Measurements from ENCODE around the gene VSIR. TPM values are rescaled to one million over a fixed set of nuclear protein-coding genes. Genes with fewer than 3 reads are reported as not detected.
A peak's percentile ranks its signal among the peaks of the same experiment; 100 is the strongest.

The VSIR gene
- total and polyA plus RNA-seq, 11 donors, result 32.6 to 181 (median 83.2) TPM

GRCh38 chr10:71771821-71772617, 1.3 kb downstream of the VSIR start:
- H3K4me1 ChIP-seq, result peaks cover 14 to 96% (median 72%) of the 10 kb centered on the region in 12 donors
- WGBS, 4 donors, result 0 to 8% (median 4%) methylated on average over 2 of the region's 2 CpGs
- intact Hi-C loops (cut with DNase I), result loop anchor here (2.0 to 10.0 kb wide), 7 partner anchors 23 to 113 kb away; no protein-coding TSS in a partner anchor

GRCh38 chr10:71771204-71771603, 2.1 kb downstream of the VSIR start:
- peak; percentile 2 to 23 (median 10) for ATAC-seq

More at GRCh38 chr10:71771821-71772617, 1.3 kb downstream of the VSIR start:
- Histone ChIP-seq H3K4me3 (peak overlapping the region; percentile 70 to 96 (median 85)), H3K27me3 (no peaks in the 10 kb centered on the region), H3K9me3 (no peaks in the 10 kb centered on the region), H3K36me3 (peaks cover 0 to 15% (median 0%) of the 10 kb centered on the region in 9 donors), H3K27ac (peak overlapping the region; percentile 82 to 98 (median 97))
- ATAC-seq (peak; percentile 50 to 78 (median 73)), DNase-seq (peak; percentile 82 to 92 (median 84))
- TF ChIP-seq POLR2A (IDR thresholded peaks at IDR 0.05) (peak in 1 of 2 donors; percentile 71), CTCF (IDR thresholded peaks at IDR 0.05) (no peak)

GRCh38 chr10:71770789-71771188, 2.5 kb downstream of the VSIR start:
- no peak for TF ChIP-seq CTCF (IDR thresholded peaks at IDR 0.05)
- TF ChIP-seq POLR2A (IDR thresholded peaks at IDR 0.05), result no peak
- ATAC-seq (no peak), DNase-seq (peak in 2 of 5 donors; percentile 11 to 54)
- peaks cover 18 to 96% (median 83%) of the 10 kb centered on the region in 12 donors for H3K4me1 ChIP-seq
- no peaks in the 10 kb centered on the region for H3K27me3 ChIP-seq
- peak overlapping the region; percentile 37 to 98 (median 97) for H3K27ac ChIP-seq
- intact Hi-C loops (cut with DNase I), result loop anchor here in 8 of 10 donors (2.0 to 10.0 kb wide), 4 partner anchors 22 to 114 kb away; no protein-coding TSS in a partner anchor
- peaks cover 0 to 27% (median 0%) of the 10 kb centered on the region in 9 donors for H3K36me3 ChIP-seq
- H3K9me3 ChIP-seq, result no peaks in the 10 kb centered on the region
- 66 to 83% (median 74%) methylated on average over 1 to 3 of the region's 3 CpGs for WGBS, 4 donors
- peak overlapping the region in 11 of 12 donors; percentile 70 to 96 (median 86) for H3K4me3 ChIP-seq

More at GRCh38 chr10:71771204-71771603, 2.1 kb downstream of the VSIR start:
- WGBS, 4 donors, result 14 to 38% (median 25%) methylated on average over 2 of the region's 2 CpGs
- Histone ChIP-seq H3K4me1 (peaks cover 18 to 96% (median 81%) of the 10 kb centered on the region in 12 donors), H3K9me3 (no peaks in the 10 kb centered on the region), H3K36me3 (peaks cover 0 to 23% (median 0%) of the 10 kb centered on the region in 9 donors), H3K27me3 (no peaks in the 10 kb centered on the region), H3K4me3 (peak overlapping the region in 11 of 12 donors; percentile 70 to 96 (median 86)), H3K27ac (peak overlapping the region; percentile 37 to 98 (median 97))
- DNase-seq, result peak in 3 of 5 donors; percentile 39 to 68 (median 42)
- no peak for TF ChIP-seq POLR2A (IDR thresholded peaks at IDR 0.05)
- intact Hi-C loops (cut with DNase I), result loop anchor here in 8 of 10 donors (2.0 to 10.0 kb wide), 4 partner anchors 22 to 114 kb away; no protein-coding TSS in a partner anchor

GRCh38 chr10:71770255-71770654, 3.1 kb downstream of the VSIR start:
- TF ChIP-seq POLR2A (IDR thresholded peaks at IDR 0.05) (no peak), CTCF (IDR thresholded peaks at IDR 0.05) (no peak)
- peak overlapping the region; percentile 37 to 98 (median 97) for H3K27ac ChIP-seq
- WGBS, 4 donors, result 64 to 80% (median 80%) methylated on average over 1 to 3 of the region's 3 CpGs; no CpG with 5 or more reads in 1 of the 4 donors
- peaks cover 23 to 96% (median 85%) of the 10 kb centered on the region in 12 donors for H3K4me1 ChIP-seq
- H3K4me3 ChIP-seq, result peak overlapping the region in 9 of 12 donors; percentile 9 to 96 (median 81)
- no peaks in the 10 kb centered on the region for H3K27me3 ChIP-seq
- peaks cover 0 to 32% (median 0%) of the 10 kb centered on the region in 9 donors for H3K36me3 ChIP-seq
- DNase-seq (peak in 2 of 5 donors; percentile 8 to 36), ATAC-seq (no peak)
- intact Hi-C loops (cut with DNase I), result loop anchor here in 8 of 10 donors (2.0 to 10.0 kb wide), 4 partner anchors 21 to 115 kb away; no protein-coding TSS in a partner anchor
- no peaks in the 10 kb centered on the region for H3K9me3 ChIP-seq

Data from heart left ventricle (tissue), 16 donors.